ENCODE data around the gene DEDD2.
"Not testable (repeated sequence)": the region's sequence is repeated elsewhere in the genome, so short reads cannot be mapped to it uniquely, and the experiment has no call there.

DEDD2 gene

GRCh38 chr19:42261763-42262162 lies 44.3 kb upstream of the DEDD2 start:
- no peaks in the 10 kb centered on the region for H3K79me1 ChIP-seq (replicated peaks; ENCODE audit: low read length, poor library complexity, severe bottlenecking)
- H3K4me2 ChIP-seq (ENCODE audit: low read length, poor library complexity, severe bottlenecking), result no peak overlapping the region
- no peak overlapping the region for H3K27ac ChIP-seq (ENCODE audit: low read length, poor library complexity, severe bottlenecking)
- no peak overlapping the region for H4K8ac ChIP-seq (ENCODE audit: low read length)
- H2BK12ac ChIP-seq (ENCODE audit: low read length in 2 of 2), result no peak overlapping the region
- H2BK120ac ChIP-seq (ENCODE audit: low read depth, low read length), result no peak overlapping the region
- no peaks in the 10 kb centered on the region for H3K36me3 ChIP-seq (ENCODE audit: control insufficient read depth in 1 of 2, insufficient read depth in 2 of 2, low read depth in 1 of 2, low read length in 2 of 2)
- no peak overlapping the region for H2BK15ac ChIP-seq (ENCODE audit: low read depth, poor library complexity, severe bottlenecking)
- no peak overlapping the region for H3K23ac ChIP-seq (ENCODE audit: low read length in 2 of 2)
- H3K27me3 ChIP-seq (ENCODE audit: control insufficient read depth in 1 of 2, insufficient read depth in 1 of 2, low read length in 2 of 2), result no peaks in the 10 kb centered on the region
- no peak overlapping the region for H3K14ac ChIP-seq (ENCODE audit: low read length in 2 of 2)
- WGBS, result 94% methylated on average over 2 of the region's 3 CpGs
- H3K4ac ChIP-seq (ENCODE audit: low read depth in 1 of 2, low read length in 2 of 2), result no peak overlapping the region
- no peak overlapping the region for H3K4me3 ChIP-seq (ENCODE audit: insufficient read depth in 1 of 2, low read depth in 1 of 2, low read length in 2 of 2)
- H3K9ac ChIP-seq (ENCODE audit: low read length), result no peak overlapping the region
- no peak overlapping the region for H2AK5ac ChIP-seq (ENCODE audit: low read length, severe bottlenecking)
- H2AFZ ChIP-seq (ENCODE audit: low read depth, low read length), result no peak overlapping the region
- DNase-seq, result no peak
- H2BK5ac ChIP-seq (ENCODE audit: low read depth, low read length, poor library complexity, severe bottlenecking), result no peak overlapping the region
- no peaks in the 10 kb centered on the region for H3K9me3 ChIP-seq (ENCODE audit: control insufficient read depth, low read length)
- H3K4me1 ChIP-seq (ENCODE audit: control insufficient read depth, insufficient read depth, low read depth, low read length), result no peaks in the 10 kb centered on the region
- H4K91ac ChIP-seq (ENCODE audit: low read length), result no peak overlapping the region
- H3K18ac ChIP-seq (ENCODE audit: low read depth in 1 of 2, low read length in 2 of 2), result no peak overlapping the region

GRCh38 chr19:42257842-42258241 lies 40.4 kb upstream of the DEDD2 start:
- H2BK15ac ChIP-seq (ENCODE audit: low read depth, poor library complexity, severe bottlenecking); H3K23ac ChIP-seq (ENCODE audit: low read length in 2 of 2); H2AK5ac ChIP-seq (ENCODE audit: low read length, severe bottlenecking); H4K8ac ChIP-seq (ENCODE audit: low read length); H3K9me3 ChIP-seq (ENCODE audit: control insufficient read depth, low read length); DNase-seq; H3K27ac ChIP-seq (ENCODE audit: low read length, poor library complexity, severe bottlenecking); H3K9ac ChIP-seq (ENCODE audit: low read length); H3K4me3 ChIP-seq (ENCODE audit: insufficient read depth in 1 of 2, low read depth in 1 of 2, low read length in 2 of 2); H2BK5ac ChIP-seq (ENCODE audit: low read depth, low read length, poor library complexity, severe bottlenecking); H3K27me3 ChIP-seq (ENCODE audit: control insufficient read depth in 1 of 2, insufficient read depth in 1 of 2, low read length in 2 of 2); H2BK120ac ChIP-seq (ENCODE audit: low read depth, low read length); H3K4ac ChIP-seq (ENCODE audit: low read depth in 1 of 2, low read length in 2 of 2); H4K91ac ChIP-seq (ENCODE audit: low read length); H2BK12ac ChIP-seq (ENCODE audit: low read length in 2 of 2); H3K4me2 ChIP-seq (ENCODE audit: low read length, poor library complexity, severe bottlenecking); H3K14ac ChIP-seq (ENCODE audit: low read length in 2 of 2); H3K18ac ChIP-seq (ENCODE audit: low read depth in 1 of 2, low read length in 2 of 2); H3K79me1 ChIP-seq (replicated peaks; ENCODE audit: low read length, poor library complexity, severe bottlenecking); H2AFZ ChIP-seq (ENCODE audit: low read depth, low read length); H3K36me3 ChIP-seq (ENCODE audit: control insufficient read depth in 1 of 2, insufficient read depth in 2 of 2, low read depth in 1 of 2, low read length in 2 of 2); H3K4me1 ChIP-seq (ENCODE audit: control insufficient read depth, insufficient read depth, low read depth, low read length): not testable (repeated sequence)
- 98% methylated on average over 3 of the region's 3 CpGs for WGBS

DNA sequence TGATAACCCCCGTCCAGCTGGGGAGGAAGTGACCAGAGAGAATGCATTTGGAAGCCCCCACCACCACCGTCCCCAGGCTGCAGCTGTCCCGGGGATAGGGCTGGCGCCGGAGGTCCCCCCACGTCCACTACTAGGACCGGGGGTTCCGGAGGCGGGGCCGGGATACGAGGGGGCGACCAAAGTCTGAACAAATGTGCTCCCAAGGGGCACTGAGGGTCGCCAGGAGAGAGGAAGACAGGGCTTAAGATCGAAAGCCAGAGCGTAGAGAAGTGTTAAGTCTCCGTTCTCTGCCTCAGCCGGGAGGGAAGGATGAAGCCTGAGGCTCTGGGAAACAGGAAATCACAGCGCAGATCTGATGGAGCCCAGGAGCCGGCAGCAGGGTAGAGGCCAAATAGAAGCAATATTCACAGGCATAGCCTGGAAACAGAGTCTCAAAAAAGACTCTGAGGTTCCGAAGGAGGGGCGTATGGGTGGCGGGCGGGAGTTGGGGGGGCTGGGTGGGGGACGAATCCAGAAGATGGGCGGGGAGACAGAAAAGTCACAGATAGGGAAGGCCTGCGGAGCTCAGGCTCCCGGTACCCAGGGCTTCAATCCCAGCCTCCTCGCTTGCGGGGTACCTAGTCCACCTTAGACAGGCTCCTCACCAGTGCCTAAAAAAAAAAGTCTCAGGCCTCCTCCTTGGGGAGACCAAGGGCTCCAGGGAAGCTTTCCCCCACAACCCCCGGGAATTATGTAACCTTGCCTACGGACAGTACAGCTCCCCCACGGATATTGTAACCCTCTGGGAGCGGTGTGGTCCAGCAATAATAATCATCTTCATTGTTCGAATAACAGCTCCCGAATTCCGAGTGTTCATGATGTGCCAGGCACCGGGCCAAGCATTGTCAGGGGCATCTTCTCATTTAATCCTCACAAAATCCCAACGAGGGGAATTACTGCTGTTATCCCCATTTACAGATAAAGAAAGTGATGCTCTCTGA lies 38.6 kb upstream of the DEDD2 start:
- peak overlapping the region; percentile 88 for H2BK5ac ChIP-seq (ENCODE audit: low read depth, low read length, poor library complexity, severe bottlenecking)
- H3K18ac ChIP-seq (ENCODE audit: low read depth in 1 of 2, low read length in 2 of 2), result peak overlapping the region; percentile 96 to 98
- peaks cover 4% of the 10 kb centered on the region for H3K79me1 ChIP-seq (replicated peaks; ENCODE audit: low read length, poor library complexity, severe bottlenecking)
- no peaks in the 10 kb centered on the region for H3K27me3 ChIP-seq (ENCODE audit: control insufficient read depth in 1 of 2, insufficient read depth in 1 of 2, low read length in 2 of 2)
- peak overlapping the region; percentile 61 for H2AFZ ChIP-seq (ENCODE audit: low read depth, low read length)
- H3K4me1 ChIP-seq (ENCODE audit: control insufficient read depth, insufficient read depth, low read depth, low read length), result peaks cover 24% of the 10 kb centered on the region
- peak overlapping the region; percentile 95 for H2BK15ac ChIP-seq (ENCODE audit: low read depth, poor library complexity, severe bottlenecking)
- no peaks in the 10 kb centered on the region for H3K9me3 ChIP-seq (ENCODE audit: control insufficient read depth, low read length)
- peak overlapping the region; percentile 77 to 98 for H3K4ac ChIP-seq (ENCODE audit: low read depth in 1 of 2, low read length in 2 of 2)
- H2BK120ac ChIP-seq (ENCODE audit: low read depth, low read length), result peak overlapping the region; percentile 89
- H3K14ac ChIP-seq (ENCODE audit: low read length in 2 of 2), result peak overlapping the region; percentile 59 to 95
- peak; percentile 78 for DNase-seq
- peaks cover 0 to 5% of the 10 kb centered on the region in 2 experiments for H3K36me3 ChIP-seq (ENCODE audit: control insufficient read depth in 1 of 2, insufficient read depth in 2 of 2, low read depth in 1 of 2, low read length in 2 of 2)
- peak overlapping the region; percentile 95 for H3K27ac ChIP-seq (ENCODE audit: low read length, poor library complexity, severe bottlenecking)
- peak overlapping the region; percentile 65 for H2AK5ac ChIP-seq (ENCODE audit: low read length, severe bottlenecking)
- WGBS, result 10% methylated on average over 38 of the region's 38 CpGs
- peak overlapping the region; percentile 82 for H4K8ac ChIP-seq (ENCODE audit: low read length)
- H3K4me2 ChIP-seq (ENCODE audit: low read length, poor library complexity, severe bottlenecking), result peak overlapping the region; percentile 100
- peak overlapping the region; percentile 60 to 83 for H3K4me3 ChIP-seq (ENCODE audit: insufficient read depth in 1 of 2, low read depth in 1 of 2, low read length in 2 of 2)
- H3K23ac ChIP-seq (ENCODE audit: low read length in 2 of 2), result peak overlapping the region in 1 of 2 experiments; percentile 23
- H3K9ac ChIP-seq (ENCODE audit: low read length), result peak overlapping the region; percentile 91
- H4K91ac ChIP-seq (ENCODE audit: low read length), result peak overlapping the region; percentile 90
- peak overlapping the region in 1 of 2 experiments; percentile 84 for H2BK12ac ChIP-seq (ENCODE audit: low read length in 2 of 2)

All from mesenchymal stem cell (in vitro differentiated cells and primary cell).